OCI-LY1 (cell line): ENCODE measurements around the gene LIPG.

ENCODE experiments used
- CTCF ChIP-seq: fragments of 200-600 bp; sonication (generic), shearing (Covaris generic); IDR thresholded peaks from 2 replicates; pipeline ENCODE4 v1.5.1; 2017; ENCODE audit warnings: mild to moderate bottlenecking, antibody characterized with exemption, low read length, moderate library complexity, mixed read lengths
- EZH2 ChIP-seq: fragments of 200-600 bp; sonication (generic), shearing (Covaris generic); IDR thresholded peaks from 2 replicates; pipeline ENCODE4 v1.8.0; 2017; ENCODE audit warnings: borderline replicate concordance, mixed run types, mild to moderate bottlenecking, antibody characterized with exemption, low read length, moderate library complexity, mixed read lengths

- TF ChIP-seq CTCF (no peak), EZH2 (no peak)
Measured at GRCh38 chr18:49581371-49581770, 19.5 kb downstream of the LIPG start.
